NCI-H128 (cell line): ENCODE results near the gene ANKS1B.
"Not testable (repeated sequence)": the region's sequence is repeated elsewhere in the genome, so short reads cannot be mapped to it uniquely, and the experiment has no call there.

ENCODE experiments used
- DNase-seq: peaks from one replicate; lab custom pipeline; 2025; ENCODE audit not compliant: unreplicated experiment; lab: John Stamatoyannopoulos, UW

Gene ANKS1B

DNA sequence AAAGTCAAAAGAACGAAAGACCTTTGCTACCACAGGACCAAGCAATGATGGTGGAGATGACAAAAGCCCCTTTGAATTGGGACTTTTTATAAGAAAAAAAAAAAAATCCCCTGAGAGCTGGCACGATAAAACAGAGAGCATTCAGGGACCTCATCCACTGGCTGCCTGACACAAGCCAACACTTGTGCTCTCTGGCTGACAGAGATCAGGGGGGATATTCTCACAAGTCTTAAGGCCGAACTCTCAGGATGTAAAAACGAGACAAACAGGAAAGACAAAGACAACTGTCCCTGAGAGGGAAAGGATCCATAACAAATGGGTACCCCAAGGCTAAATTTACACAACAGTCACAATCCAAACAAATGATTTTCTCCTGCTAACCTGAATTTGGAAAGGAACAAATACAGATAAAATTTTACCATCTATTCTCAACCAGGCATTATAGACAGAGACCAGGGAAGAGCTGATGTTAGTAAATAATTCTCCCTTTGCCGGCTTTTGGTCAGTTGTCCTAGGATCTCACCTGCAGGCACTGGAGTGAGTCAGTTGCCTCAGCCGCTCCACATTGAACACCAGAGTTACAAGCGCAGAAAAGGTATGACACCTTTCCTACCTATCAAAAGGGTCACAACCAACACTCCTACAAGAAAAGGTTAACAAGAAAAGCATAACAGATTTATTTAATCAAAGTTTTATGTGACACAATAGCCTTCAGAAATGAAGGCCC is 375.1 kb downstream of the ANKS1B start:
- DNase-seq, result no peak

DNA sequence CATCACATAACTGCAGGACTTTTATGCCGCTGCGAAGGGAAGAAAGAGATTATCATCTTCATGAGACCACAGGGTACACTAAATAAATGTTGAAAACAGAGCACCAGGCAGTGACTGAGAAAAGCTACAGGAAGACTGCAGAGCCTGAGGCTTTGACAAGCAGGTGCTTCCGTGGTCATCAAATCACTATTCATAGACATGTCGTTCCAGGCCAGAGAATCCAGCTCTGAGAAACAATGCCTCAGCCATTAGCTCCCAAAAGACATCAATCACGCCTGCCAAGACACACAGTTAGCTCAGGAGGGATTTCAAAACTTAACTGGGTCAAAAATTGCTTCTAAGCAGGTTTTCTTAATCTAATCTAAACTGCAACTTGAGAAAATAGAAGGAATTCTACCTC is 384.3 kb downstream of the ANKS1B start:
- DNase-seq, result no peak

DNA sequence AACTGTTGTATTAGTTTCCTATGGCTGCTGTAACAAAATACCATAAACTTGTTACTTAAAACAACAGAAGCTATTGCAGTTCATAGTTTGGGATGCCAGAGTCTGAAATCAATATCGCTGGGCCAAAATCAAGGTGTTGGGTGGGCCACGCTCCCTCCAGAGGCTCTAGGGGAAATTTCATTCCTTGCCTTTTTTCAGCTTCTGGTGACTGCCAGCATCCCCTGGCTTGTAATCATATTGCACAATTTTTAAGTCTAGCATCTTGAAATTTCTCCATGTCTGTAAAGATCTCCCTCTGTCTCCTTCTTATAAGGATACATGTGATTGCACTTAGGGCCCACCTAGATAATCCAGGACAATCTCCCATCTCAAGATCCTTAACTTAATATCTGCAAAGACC is 386.0 kb downstream of the ANKS1B start:
- DNase-seq, result no peak

DNA sequence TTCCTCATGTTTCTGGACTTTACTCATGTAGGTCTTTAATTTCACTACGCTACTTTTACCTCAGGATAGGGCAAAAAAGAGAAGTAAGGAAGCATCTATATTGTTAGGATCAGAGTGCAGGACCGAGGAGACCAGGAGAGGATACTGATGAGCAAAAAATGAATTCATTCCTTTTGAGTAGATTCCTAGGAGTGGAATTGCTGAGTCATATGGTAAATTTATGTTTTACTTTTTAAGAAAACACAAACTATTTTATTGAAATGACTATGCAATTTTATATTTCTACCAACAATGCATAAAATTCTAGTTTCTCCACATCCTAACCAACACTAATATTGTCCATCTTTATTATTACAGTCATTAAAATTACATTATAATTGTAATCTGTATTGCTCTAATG is 388.0 kb downstream of the ANKS1B start:
- DNase-seq, result no peak

DNA sequence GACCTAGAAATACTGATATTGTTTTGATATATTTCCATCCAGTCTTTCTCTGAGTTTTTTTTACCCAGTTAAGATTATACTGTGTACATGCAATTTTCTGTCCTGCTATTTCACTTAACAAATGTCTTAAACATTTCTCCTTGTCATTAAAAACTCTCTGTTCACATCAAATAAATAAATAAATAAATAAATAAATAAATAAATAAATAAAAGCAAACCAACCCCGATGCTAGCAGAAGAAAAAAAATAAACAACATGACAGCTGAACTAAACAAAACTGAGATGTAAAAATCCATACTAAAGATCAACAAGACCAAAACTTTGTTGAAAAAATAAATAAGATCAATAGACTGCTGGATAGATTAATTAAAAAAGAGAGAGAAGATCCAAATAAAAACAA is 407.6 kb downstream of the ANKS1B start:
- not testable (repeated sequence) for DNase-seq

DNA sequence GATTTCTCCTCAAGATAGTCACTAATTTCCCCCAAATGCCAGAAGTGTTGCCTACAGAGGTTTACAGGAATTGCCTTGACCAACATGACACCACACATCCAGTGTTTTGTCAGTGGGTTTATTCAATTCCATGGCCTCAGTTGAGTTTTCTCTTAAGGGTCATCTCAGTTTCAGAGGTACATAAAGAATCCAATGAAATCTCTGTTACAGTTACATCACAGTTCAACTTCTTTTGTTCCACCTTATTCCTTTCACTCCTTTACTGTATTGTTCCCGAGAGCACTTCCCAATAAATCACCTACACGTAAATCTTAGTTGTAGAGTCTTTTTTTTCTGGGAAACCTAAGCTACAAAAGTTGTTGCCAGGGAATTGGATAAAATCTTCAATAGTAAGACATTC is 410.8 kb downstream of the ANKS1B start:
- DNase-seq, result no peak

DNA sequence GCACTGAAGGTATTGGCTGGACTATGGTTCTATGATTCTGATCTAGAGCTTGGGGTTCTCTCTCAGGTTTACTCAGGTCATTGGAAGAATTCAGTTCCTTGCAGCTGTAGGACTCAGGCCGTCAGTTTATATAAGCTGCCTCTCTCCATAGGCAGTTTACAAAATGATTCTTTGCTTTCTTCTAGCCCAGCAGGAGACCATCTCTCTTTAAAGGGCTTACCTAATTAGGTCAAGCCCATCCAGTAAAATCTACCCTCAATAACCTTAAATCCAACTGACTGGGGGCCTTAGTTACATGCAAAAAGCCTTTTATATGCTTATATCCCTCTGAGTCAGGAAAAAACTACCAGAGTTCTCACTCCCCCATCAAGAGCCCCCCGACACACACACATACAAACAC is 417.7 kb downstream of the ANKS1B start:
- DNase-seq, result no peak

DNA sequence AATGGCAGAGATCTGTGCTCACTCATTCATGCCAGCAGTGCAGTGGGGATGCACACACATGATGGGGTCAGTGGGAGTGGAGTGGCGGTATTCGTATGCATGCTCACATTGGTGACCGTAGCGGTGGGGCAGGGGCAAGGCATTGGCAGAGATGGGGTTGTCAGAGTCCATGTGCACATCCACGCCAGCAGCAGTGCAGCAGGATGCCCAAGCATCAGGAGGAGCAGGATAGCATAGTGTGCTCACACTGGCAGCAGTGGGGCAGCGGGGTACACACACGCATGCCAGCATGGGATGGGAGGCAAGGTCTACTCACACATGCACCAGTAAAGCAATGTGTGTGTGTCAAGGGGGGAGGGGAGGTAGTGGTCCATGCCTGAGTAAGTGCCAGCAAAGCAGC is 426.6 kb downstream of the ANKS1B start:
- DNase-seq, result no peak

DNA sequence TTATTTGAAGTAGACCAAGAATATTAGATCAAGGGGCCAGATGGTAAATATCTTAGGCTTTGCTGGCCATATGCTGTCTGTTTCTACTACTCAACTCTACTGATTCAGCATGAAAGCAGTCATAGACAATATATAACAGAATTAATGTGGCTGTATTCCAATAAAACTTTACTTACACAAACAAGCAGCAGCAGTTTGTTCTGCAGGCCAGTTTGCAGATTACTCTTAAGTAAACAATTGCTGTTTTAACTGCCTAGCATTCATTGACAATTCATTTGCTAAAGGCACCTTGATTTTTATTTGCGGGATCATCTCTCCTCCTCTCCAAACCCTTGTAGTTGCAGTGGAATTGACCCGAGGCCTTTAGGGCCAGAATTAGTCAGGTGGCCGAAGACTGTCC is 431.3 kb downstream of the ANKS1B start:
- no peak for DNase-seq

DNA sequence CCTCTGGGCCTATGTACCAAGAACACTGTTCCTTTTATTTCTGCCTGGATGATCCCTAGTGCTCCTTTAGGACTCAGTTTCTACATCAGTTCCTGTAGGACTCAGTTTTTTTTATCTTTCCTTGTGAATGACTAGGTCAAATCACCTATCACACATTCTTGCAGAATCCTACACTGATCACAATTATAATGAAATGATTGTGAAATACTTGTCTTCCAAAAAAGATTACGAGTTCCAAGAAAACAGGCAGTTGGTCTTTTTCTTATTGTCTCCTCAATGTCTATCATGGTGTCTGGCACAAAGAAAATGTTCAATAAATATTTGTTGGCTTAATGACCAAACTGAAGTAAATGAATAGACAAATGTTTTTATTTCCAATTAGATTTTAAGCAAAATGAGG is 432.7 kb downstream of the ANKS1B start:
- no peak for DNase-seq

DNA sequence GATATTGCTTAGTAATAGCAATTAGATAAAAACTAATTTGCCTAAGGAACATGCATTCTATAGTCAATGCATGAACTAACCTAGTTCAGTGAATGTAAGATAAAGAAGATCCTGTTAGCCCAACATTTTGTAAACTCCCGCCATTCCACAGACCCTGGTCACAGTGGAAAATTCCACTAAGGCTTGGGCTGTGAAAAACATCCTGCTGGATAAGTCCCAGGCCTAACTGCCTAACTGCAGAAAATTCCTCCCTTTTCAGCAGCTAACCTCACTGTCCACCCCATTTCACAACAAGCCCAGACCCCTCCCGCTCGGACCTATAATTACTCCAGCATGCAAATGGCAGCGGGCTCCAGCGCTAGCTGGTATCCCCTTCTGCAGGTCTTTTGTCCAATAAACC is 435.1 kb downstream of the ANKS1B start:
- DNase-seq, result no peak

DNA sequence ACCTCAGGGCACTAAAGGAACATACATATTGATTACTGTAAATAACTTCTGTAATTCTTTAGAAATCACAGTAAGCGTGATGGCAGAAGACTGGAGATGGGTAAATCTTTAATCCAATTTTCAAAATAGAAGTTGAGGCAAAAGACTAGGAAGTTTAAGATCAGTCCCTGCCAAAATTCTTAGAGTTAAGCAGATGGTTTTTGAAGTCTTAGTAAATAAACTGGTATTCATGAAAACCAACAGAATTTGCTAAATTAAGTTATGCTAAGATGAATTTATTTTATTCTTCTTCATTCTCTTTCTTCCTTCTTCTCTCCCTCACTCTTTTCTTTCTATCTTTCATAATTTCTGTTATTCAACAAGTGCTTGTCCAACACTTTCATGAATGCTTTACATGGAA is 435.5 kb downstream of the ANKS1B start:
- no peak for DNase-seq

DNA sequence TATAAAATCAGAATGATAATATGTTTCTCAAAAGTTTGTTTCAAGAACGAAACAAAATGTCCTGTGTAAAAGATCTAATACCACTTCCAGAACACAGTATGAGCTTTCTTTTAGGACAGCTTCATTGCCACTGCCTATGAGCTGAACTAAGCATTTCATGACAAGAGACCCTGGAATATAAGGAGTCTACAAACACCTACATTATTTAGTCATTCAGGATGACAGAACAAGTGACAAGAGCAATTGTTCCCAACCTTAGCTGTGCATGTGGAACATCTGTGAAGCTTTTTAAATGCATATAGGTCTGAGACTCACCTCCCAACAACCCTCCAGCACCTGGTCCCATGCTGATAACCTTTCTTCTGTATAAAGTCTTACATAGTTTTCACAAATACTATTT is 440.3 kb downstream of the ANKS1B start:
- no peak for DNase-seq

DNA sequence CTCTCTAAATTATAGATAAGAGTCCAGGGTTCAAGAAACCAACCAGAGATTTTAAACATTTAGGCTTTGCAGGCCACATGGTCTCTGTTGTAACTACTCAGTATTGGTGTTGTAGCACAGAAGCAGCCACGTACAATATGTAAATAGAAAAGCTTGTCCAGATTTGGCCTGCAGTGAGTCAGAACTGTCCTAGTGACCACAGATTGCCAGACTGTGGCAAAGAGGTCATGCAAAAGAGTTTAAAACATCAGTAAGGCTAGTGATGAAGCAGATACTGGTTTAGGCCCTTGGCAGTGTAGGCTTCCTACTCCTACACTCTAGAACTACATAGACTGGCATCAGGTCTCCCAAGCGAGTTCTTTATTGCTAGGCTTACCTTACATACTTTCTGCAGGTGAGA is 454.8 kb downstream of the ANKS1B start:
- DNase-seq, result no peak

DNA sequence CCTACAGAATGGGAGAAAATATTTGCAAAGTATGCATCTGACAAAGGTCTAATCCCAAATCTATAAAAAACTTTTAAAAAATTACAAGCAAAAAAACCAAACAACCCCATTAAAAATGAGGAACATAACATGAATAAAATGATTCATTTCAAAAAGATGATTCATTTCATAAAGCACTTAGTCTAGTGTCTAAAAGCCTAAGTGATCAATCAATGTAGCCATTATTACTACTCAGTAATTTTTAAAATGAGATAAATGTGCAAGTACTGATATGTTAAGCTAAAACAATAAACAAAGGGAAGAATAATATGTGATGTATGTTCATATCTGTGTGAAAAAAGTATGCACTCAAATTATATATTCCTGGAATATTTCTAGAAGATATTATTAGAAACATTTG is 456.3 kb downstream of the ANKS1B start:
- no peak for DNase-seq

DNA sequence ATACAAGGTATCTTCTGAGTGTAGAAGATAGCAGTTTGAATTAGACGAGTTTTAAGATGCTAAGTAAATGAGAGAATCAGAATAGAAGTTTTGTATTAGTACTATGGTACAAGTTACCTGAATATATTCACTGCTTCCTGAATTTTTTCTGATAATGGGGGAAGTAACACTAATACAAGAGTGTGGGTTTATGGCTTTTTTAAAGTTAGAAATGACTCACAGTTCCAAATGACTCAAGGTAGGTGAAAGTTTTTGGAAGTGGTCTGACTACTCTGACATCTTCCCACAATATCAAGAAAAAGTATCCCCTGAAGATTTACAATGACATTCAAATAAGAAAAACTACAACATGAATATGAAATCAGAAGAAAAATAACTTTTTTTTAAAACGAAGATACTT is 460.9 kb downstream of the ANKS1B start:
- DNase-seq, result no peak

DNA sequence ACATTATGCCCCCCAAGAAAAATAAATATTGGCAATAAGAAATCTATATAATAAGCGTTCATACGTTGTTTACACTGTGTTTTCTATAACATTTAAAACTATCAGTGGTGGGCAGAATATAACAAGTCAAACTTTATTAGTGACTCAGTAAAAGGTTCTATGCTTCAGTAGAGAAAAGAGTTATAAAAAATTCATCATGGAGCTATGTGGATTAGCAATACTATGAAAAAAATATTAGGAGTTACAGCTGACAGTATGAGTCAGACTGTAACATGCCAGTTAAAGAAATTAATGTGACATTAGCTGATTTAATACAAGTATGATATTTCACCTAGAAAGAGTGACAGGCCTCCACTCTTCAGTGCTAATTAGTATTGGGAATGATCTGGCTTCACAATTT is 462.3 kb downstream of the ANKS1B start:
- no peak for DNase-seq

DNA sequence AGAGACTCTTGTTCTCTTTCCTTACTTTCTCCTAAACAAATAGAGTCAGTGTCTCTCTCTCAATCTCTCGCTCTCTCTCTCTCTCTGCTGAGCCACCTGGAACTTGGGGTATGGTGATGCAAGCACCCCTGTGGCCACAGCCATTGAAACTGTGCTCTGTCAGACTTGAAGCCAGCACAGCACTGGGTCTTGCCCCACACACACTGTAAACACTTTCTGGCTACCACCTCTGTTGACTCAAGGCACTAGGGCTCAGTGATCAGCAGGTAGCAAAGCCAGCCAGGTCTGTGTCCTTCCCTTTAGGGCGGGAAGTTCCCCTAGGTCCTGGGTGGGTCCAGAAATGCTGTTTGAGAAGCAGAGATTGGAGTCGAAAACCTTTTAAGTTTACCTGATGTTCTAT is 463.1 kb downstream of the ANKS1B start:
- DNase-seq, result no peak

DNA sequence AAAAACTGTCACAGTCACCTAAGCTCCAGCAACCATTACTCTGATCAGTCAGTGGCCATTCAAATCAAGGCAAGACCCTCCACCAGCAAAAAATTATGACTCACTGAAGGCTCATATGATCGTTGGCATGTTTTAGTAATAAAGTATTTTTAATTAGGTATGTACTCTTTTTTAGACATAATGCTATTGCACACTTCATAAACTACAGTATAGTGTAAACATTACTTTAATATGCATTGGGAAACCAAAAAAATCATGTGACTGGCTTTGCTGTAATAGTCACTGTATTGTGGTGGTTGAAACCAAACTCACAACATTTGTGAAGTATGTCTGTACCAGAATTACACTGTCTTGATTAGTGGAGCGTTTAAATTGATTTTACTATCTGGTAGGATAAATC is 471.7 kb downstream of the ANKS1B start:
- DNase-seq, result no peak

DNA sequence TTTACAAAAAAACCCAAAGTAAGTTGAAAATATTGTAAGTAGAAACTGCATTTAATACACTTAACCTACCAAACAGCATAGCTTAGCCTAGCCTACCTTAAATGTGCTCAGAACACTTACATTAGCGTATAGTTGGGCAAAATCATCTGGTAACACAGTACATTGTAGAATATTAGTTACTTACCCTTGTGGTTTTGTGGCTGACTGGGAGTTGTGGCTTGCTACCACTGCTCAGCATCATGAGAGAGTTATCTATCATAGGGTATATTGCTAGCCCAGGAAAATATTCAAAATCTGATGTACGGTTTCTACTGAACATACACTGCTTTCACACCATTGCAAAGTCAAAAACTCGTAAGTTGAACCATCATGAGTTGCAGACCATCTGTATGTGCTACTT is 478.9 kb downstream of the ANKS1B start:
- DNase-seq, result no peak

DNA sequence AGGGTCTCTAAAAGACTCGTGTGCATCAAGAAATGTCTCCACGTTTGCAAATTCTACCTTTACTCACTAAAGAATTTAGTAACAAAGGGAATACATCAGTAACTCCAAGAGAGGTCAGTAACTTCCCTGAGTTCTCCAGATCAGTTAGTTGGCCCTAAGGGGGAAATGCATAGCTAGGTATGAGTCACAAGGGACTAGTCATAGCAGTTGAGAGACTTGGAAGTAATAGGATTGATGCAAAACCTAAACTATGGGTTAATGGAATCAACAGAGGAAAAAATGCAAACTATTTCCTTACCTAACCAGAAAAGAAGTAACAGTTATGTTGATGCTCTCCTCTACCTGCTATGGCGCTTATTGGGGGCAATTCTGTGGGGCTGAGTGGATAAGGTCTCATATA is 486.0 kb downstream of the ANKS1B start:
- no peak for DNase-seq

DNA sequence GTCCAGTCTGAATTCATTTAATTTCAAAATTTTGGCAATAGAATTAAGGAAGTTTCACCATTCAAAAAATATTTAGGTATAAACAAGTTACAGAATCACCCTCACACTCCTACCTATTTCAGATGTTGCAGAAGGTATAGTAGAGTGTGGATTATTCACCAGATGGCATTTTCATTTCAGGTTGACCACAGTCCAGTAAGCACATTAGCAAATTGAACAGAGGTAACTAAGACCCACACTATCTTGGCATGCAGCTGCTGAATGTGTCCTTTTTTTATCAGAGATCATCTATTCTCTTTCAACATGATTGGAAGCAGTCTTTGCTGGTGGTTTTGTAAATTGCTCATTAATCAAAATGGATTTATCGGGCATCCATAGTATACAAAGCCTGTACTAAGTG is 488.9 kb downstream of the ANKS1B start:
- no peak for DNase-seq

DNA sequence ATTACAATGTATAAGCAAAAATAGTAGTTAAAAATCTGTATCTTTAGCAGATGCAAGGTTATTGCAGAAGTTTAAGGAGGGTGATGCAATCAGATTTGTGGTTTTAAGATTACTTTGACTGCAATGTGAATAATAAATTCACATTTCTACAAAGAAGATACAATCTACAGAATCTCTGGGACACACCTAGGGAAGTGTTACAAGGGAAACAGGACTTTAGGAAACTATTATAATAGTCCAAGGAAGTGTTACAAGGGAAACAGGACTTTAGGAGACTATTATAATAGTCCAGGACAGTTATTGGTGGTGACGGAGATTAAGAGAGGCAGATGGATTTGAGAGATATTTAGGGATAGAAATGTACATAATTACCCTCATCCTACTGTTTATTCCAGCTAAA is 491.5 kb downstream of the ANKS1B start:
- DNase-seq, result no peak

DNA sequence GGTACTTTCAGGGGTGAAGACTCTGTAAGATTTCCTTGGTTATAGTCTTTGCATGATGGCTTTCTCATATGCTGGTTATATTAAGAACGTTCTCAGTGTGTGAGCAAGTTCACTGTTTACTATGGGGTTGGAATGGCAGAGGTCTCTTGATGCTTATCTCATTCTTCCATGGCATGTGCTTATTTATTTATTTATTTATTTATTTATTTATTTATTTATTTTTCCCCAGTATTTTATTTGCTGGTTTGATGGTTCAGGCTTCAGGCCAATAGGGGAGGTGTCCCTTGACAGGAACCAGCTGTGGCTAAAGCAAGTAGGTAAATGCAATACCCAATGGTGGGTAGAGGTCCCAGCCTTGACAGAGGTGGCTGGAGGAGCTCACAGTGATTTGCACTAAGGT is 498.5 kb downstream of the ANKS1B start:
- DNase-seq, result no peak
